IMR-90 (cell line): ENCODE data around the gene MAPRE2. TPM values are rescaled to one million over a fixed set of nuclear protein-coding genes. Genes with fewer than 3 reads are reported as not detected.

ENCODE experiments used
- ATAC-seq: fragments of 200-7000 bp; cut with Tn5 transposase; 2 replicates; pipeline ENCODE4 v1.9.1; 2020; ENCODE audit warnings: low read depth, mild to moderate bottlenecking, moderate library complexity
- BruUV-seq: library from RNA; stranded (reverse); fragments of 400-500 nt; replicated peaks from 2 replicates; lab custom pipeline; 2021; lab: Mats Ljungman, UMichigan
- CTCF ChIA-PET: fragments of 300-600 bp; formaldehyde crosslinking; extraction: SDS; loops from one replicate; lab custom pipeline; 2021; ENCODE audit warnings: antibody characterized with exemption; lab: Yijun Ruan, JAX
- POLR2A ChIA-PET: fragments of 300-600 bp; sonication (Branson Sonifier 250); formaldehyde crosslinking; loops from one replicate; lab custom pipeline; 2022; ENCODE audit warnings: antibody characterized with exemption; ENCODE audit not compliant: unreplicated experiment; lab: Charles Lee
- DNase-seq: peaks from one replicate; pipeline ENCODE4 v3.0.0; 2013
- H2AFZ ChIP-seq: replicated peaks from 2 replicates; pipeline ENCODE3; 2013; ENCODE audit warnings: low read length, mild to moderate bottlenecking; ENCODE audit not compliant: poor library complexity
- H2AK5ac ChIP-seq: 2 replicates; pipeline ENCODE4 v1.6.1; 2013; ENCODE audit warnings: low read depth, low read length, inconsistent platforms
- H2AK9ac ChIP-seq: replicated peaks from 2 replicates; pipeline ENCODE3; 2013; ENCODE audit warnings: mild to moderate bottlenecking, low read depth, low read length, moderate library complexity; ENCODE audit not compliant: poor library complexity
- H2BK120ac ChIP-seq: 2 replicates; pipeline ENCODE4 v1.6.1; 2013; ENCODE audit warnings: low read depth, low read length, inconsistent platforms
- H2BK15ac ChIP-seq: 3 replicates; pipeline ENCODE4 v1.6.1; 2013; ENCODE audit warnings: low read depth, low read length, inconsistent platforms
- H2BK20ac ChIP-seq: 2 replicates; pipeline ENCODE4 v1.6.1; 2013; ENCODE audit warnings: low read depth, mild to moderate bottlenecking, inconsistent platforms, low read length, moderate library complexity
- H2BK5ac ChIP-seq: 2 replicates; pipeline ENCODE4 v1.6.1; 2013; ENCODE audit warnings: mild to moderate bottlenecking, low read depth, low read length, inconsistent platforms; ENCODE audit not compliant: poor library complexity, severe bottlenecking
- H3K14ac ChIP-seq: replicated peaks from 2 replicates; pipeline ENCODE4 v1.6.1; 2013; ENCODE audit warnings: low read depth, low read length, inconsistent platforms
- H3K18ac ChIP-seq: 2 replicates; pipeline ENCODE4 v1.6.1; 2013; ENCODE audit warnings: low read depth, low read length, control low read depth
- H3K23ac ChIP-seq: 2 replicates; pipeline ENCODE4 v1.6.1; 2013; ENCODE audit warnings: low read depth, low read length, inconsistent platforms
- H3K27ac ChIP-seq: 2 replicates; pipeline ENCODE4 v1.5.1; 2013; ENCODE audit warnings: mild to moderate bottlenecking, control low read depth, low read length; ENCODE audit not compliant: insufficient read depth
- H3K27me3 ChIP-seq: 2 replicates; pipeline ENCODE4 v1.6.1; 2013; ENCODE audit warnings: low read length; ENCODE audit not compliant: control insufficient read depth, insufficient read depth
- H3K36me3 ChIP-seq: 2 replicates; pipeline ENCODE4 v1.6.1; 2013; ENCODE audit warnings: low read length, mixed read lengths; ENCODE audit not compliant: control insufficient read depth, insufficient read depth
- H3K4ac ChIP-seq: 2 replicates; pipeline ENCODE4 v1.6.1; 2013; ENCODE audit warnings: low read depth, low read length, inconsistent platforms
- H3K4me1 ChIP-seq: 2 replicates; pipeline ENCODE4 v1.6.1; 2013; ENCODE audit warnings: low read length, mixed read lengths; ENCODE audit not compliant: control insufficient read depth, insufficient read depth
- H3K4me2 ChIP-seq: 2 replicates; pipeline ENCODE4 v1.6.1; 2013; ENCODE audit warnings: low read depth, mild to moderate bottlenecking, control low read depth, low read length, moderate library complexity
- H3K4me3 ChIP-seq: 2 replicates; pipeline ENCODE4 v1.5.1; 2013; ENCODE audit warnings: low read depth, mild to moderate bottlenecking, control low read depth, low read length, moderate library complexity; ENCODE audit not compliant: insufficient read depth
- H3K56ac ChIP-seq: 2 replicates; pipeline ENCODE4 v1.6.1; 2013; ENCODE audit warnings: low read length, inconsistent platforms; ENCODE audit not compliant: insufficient read depth; ENCODE audit errors: extremely low read depth
- H3K79me1 ChIP-seq, 2 experiments: 2 replicates each; pipeline ENCODE4 v1.6.1; 2013; ENCODE audit warnings: low read length in 2 of 2, inconsistent platforms in 1 of 2, low read depth in 1 of 2
- H3K9ac ChIP-seq: 2 replicates; pipeline ENCODE4 v1.6.1; 2013; ENCODE audit warnings: low read depth, low read length, control low read depth
- H3K9me1 ChIP-seq: 2 replicates; pipeline ENCODE4 v1.6.1; 2013; ENCODE audit warnings: low read length, inconsistent platforms; ENCODE audit not compliant: insufficient read depth
- H3K9me3 ChIP-seq: 2 replicates; pipeline ENCODE4 v1.6.1; 2013; ENCODE audit warnings: low read length; ENCODE audit not compliant: control insufficient read depth, insufficient read depth
- H4K20me1 ChIP-seq: 2 replicates; pipeline ENCODE4 v1.6.1; 2013; ENCODE audit warnings: low read length, inconsistent platforms; ENCODE audit not compliant: insufficient read depth
- H4K5ac ChIP-seq: 2 replicates; pipeline ENCODE4 v1.6.1; 2013; ENCODE audit warnings: mild to moderate bottlenecking, low read depth, low read length, control low read depth
- H4K8ac ChIP-seq, 2 experiments: 2 replicates each; pipeline ENCODE4 v1.6.1; 2013; ENCODE audit warnings: low read depth in 2 of 2, low read length in 2 of 2, control low read depth in 1 of 2, inconsistent platforms in 1 of 2
- H4K91ac ChIP-seq: 2 replicates; pipeline ENCODE4 v1.6.1; 2013; ENCODE audit warnings: low read depth, low read length, inconsistent platforms; ENCODE audit not compliant: insufficient read depth
- BHLHE40 ChIP-seq: fragments of 150-350 bp; IDR thresholded peaks from 2 replicates; pipeline ENCODE4 v1.6.1; 2016; ENCODE audit warnings: mild to moderate bottlenecking, low read depth, low read length
- CEBPB ChIP-seq: IDR thresholded peaks from 2 replicates; pipeline ENCODE4 v1.6.1; 2012; ENCODE audit warnings: low read depth, low read length, improper control_type of control experiment
- CHD1 ChIP-seq: IDR thresholded peaks from 2 replicates; pipeline ENCODE4 v1.6.1; 2012; ENCODE audit warnings: low read depth, low read length, improper control_type of control experiment
- CTCF ChIP-seq: conservative IDR thresholded peaks from 2 replicates; pipeline ENCODE4 v1.5.1; 2012; ENCODE audit warnings: mild to moderate bottlenecking, low read depth, low read length, improper control_type of control experiment
- ELK1 ChIP-seq: fragments of 150-350 bp; IDR thresholded peaks from 2 replicates; pipeline ENCODE4 v1.6.1; 2016; ENCODE audit warnings: low read depth, mild to moderate bottlenecking, low read length, moderate library complexity, borderline replicate concordance
- FOS ChIP-seq: fragments of 150-350 bp; IDR thresholded peaks from 2 replicates; pipeline ENCODE4 v1.6.1; 2016; ENCODE audit warnings: low read depth, low read length
- MAFK ChIP-seq: IDR thresholded peaks from 2 replicates; pipeline ENCODE4 v1.6.1; 2012; ENCODE audit warnings: low read depth, low read length, improper control_type of control experiment
- MAZ ChIP-seq: IDR thresholded peaks from 2 replicates; pipeline ENCODE4 v1.6.1; 2012; ENCODE audit warnings: low read depth, mild to moderate bottlenecking, low read length, improper control_type of control experiment, moderate library complexity, borderline replicate concordance
- MXI1 ChIP-seq: IDR thresholded peaks from 2 replicates; pipeline ENCODE4 v1.6.1; 2012; ENCODE audit warnings: low read depth, mild to moderate bottlenecking, low read length, moderate library complexity, borderline replicate concordance
- NFE2L2 ChIP-seq: fragments of 150-350 bp; IDR thresholded peaks from 2 replicates; pipeline ENCODE4 v1.6.1; 2016; ENCODE audit warnings: low read depth, mild to moderate bottlenecking, low read length
- POLR2A ChIP-seq: IDR thresholded peaks from 2 replicates; pipeline ENCODE4 v1.6.1; 2012; ENCODE audit warnings: mild to moderate bottlenecking, low read depth, low read length
- RAD21 ChIP-seq: IDR thresholded peaks from 2 replicates; pipeline ENCODE4 v1.6.1; 2012; ENCODE audit warnings: low read length, improper control_type of control experiment
- RCOR1 ChIP-seq: IDR thresholded peaks from 2 replicates; pipeline ENCODE4 v1.6.1; 2012; ENCODE audit warnings: mild to moderate bottlenecking, low read length, improper control_type of control experiment; ENCODE audit not compliant: insufficient replicate concordance
- RFX5 ChIP-seq: IDR thresholded peaks from 2 replicates; pipeline ENCODE4 v1.8.0; 2012; ENCODE audit warnings: low read depth, mild to moderate bottlenecking, low read length, moderate library complexity
- SMC3 ChIP-seq: fragments of 150-350 bp; IDR thresholded peaks from 2 replicates; pipeline ENCODE4 v1.6.1; 2016; ENCODE audit warnings: low read depth, mild to moderate bottlenecking, antibody characterized with exemption, low read length, moderate library complexity
- USF2 ChIP-seq: fragments of 150-350 bp; IDR thresholded peaks from 2 replicates; pipeline ENCODE4 v1.6.1; 2017; ENCODE audit warnings: mild to moderate bottlenecking, antibody characterized with exemption, low read length, low read depth
- WGBS, 2 experiments: methylation state at CpG; one replicate each; pipeline versions ENCODE4 v1.1.5 to v1.1.7; 2013; ENCODE audit warnings: missing lambda C conversion rate in 2 of 2; ENCODE audit not compliant: insufficient read length in 1 of 2; ENCODE audit errors: extremely low coverage in 2 of 2; 5-methylcytosine and 5-hydroxymethylcytosine counted together
- dilution Hi-C: fragments of 300-500 bp; cut with HindIII; formaldehyde crosslinking; loops from one replicate; pipeline ENCODE4 v1.14.3; 2018; ENCODE audit warnings: low sequenced_read_pairs; ENCODE audit not compliant: unreplicated experiment
- in situ Hi-C: fragments of 300-500 bp; cut with MboI; formaldehyde crosslinking; loops from 3 replicates; pipeline ENCODE4 v1.14.3; 2019; ENCODE audit warnings: low sequenced_read_pairs, inconsistent platforms, mixed read lengths
- intact Hi-C: fragments of 100-400 bp; cut with micrococcal nuclease; formaldehyde crosslinking; loops from 2 replicates; pipeline ENCODE4 v1.10.0; 2022
- polyA plus RNA-seq, 3 experiments: library from polyadenylated mRNA; depleted of rRNA; stranded (reverse); fragments of >200 nt; gene quantifications; 2 replicates each; pipeline ENCODE4 v1.2.3, GENCODE V29; 2012; ENCODE audit warnings: low replicate concordance in 1 of 3
- total RNA-seq: library from RNA; depleted of rRNA; stranded (reverse); fragments of >200 nt; gene quantifications from 2 replicates; pipeline ENCODE4 v1.2.3, GENCODE V29; 2012

MAPRE2 gene
- total and polyA plus RNA-seq, 2 of the 4 experiments (the other 2 are of a cell fraction), result 19.6 to 23.8 TPM

GRCh38 chr18:35071819-35072247 lies 30.6 kb downstream of the MAPRE2 start:
- DNase-seq, result no peak
- dilution Hi-C loops (no loop called here), intact Hi-C loops (no loop called here), in situ Hi-C loops (no loop called here)
- Histone ChIP-seq H3K27me3 (no peaks in the 10 kb centered on the region), H3K4me2 (no peak overlapping the region), H2AK9ac (no peak overlapping the region), H2BK15ac (no peak overlapping the region), H3K9ac (no peak overlapping the region), H3K36me3 (no peaks in the 10 kb centered on the region), H2AFZ (no peak overlapping the region), H2BK20ac (no peak overlapping the region), H2BK120ac (no peak overlapping the region), H3K79me1 (peaks cover 0 to 3% of the 10 kb centered on the region in 2 experiments; a peak in 1 of 4 replicates), H4K20me1 (no peaks in the 10 kb centered on the region), H2AK5ac (no peak overlapping the region), H3K56ac (no peak overlapping the region), H3K9me1 (peaks cover 13% of the 10 kb centered on the region; the same call in 1 of the 2 replicates), H3K18ac (no peak overlapping the region), H3K4me1 (peaks cover 3% of the 10 kb centered on the region), H3K27ac (no peak overlapping the region), H4K8ac (no peak overlapping the region), H3K4me3 (no peak overlapping the region), H3K9me3 (no peaks in the 10 kb centered on the region), H3K23ac (no peak overlapping the region), H2BK5ac (no peak overlapping the region), H4K5ac (no peak overlapping the region), H4K91ac (no peak overlapping the region), H3K4ac (no peak overlapping the region), H3K14ac (no peak overlapping the region)
- ATAC-seq, result no peak
- TF ChIP-seq MXI1, result no peak
- TF ChIP-seq RCOR1, result no peak
- TF ChIP-seq NFE2L2, result no peak
- no peak for TF ChIP-seq ELK1
- no peak for TF ChIP-seq USF2
- TF ChIP-seq SMC3, result no peak
- TF ChIP-seq RFX5, result no peak
- no peak for TF ChIP-seq RAD21
- TF ChIP-seq CTCF, result no peak
- TF ChIP-seq MAFK, result no peak
- no peak for TF ChIP-seq MAZ
- TF ChIP-seq POLR2A, result no peak
- no peak for TF ChIP-seq BHLHE40
- TF ChIP-seq CEBPB, result no peak
- TF ChIP-seq CHD1, result no peak
- no peak for TF ChIP-seq FOS
- ChIA-PET CTCF (no interaction called here), POLR2A (no interaction called here)
- no TSS peak for BruUV-seq
- no CpG with 5 or more reads among the region's 3 CpGs for WGBS, 2 experiments
